ENCODE data around the gene ARHGEF5.

The ARHGEF5 gene

GRCh38 chr7:144378651-144379050 is 23.4 kb downstream of the ARHGEF5 start:
- peak; percentile 31 for DNase-seq (ENCODE audit: low spot score)
- no peak overlapping the region for H3K4me3 ChIP-seq
- no peak overlapping the region for H3K27ac ChIP-seq
- TF ChIP-seq, protein P1, sequence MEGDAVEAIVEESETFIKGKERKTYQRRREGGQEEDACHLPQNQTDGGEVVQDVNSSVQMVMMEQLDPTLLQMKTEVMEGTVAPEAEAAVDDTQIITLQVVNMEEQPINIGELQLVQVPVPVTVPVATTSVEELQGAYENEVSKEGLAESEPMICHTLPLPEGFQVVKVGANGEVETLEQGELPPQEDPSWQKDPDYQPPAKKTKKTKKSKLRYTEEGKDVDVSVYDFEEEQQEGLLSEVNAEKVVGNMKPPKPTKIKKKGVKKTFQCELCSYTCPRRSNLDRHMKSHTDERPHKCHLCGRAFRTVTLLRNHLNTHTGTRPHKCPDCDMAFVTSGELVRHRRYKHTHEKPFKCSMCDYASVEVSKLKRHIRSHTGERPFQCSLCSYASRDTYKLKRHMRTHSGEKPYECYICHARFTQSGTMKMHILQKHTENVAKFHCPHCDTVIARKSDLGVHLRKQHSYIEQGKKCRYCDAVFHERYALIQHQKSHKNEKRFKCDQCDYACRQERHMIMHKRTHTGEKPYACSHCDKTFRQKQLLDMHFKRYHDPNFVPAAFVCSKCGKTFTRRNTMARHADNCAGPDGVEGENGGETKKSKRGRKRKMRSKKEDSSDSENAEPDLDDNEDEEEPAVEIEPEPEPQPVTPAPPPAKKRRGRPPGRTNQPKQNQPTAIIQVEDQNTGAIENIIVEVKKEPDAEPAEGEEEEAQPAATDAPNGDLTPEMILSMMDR (IDR thresholded peaks at IDR 0.05), result no peak

GRCh38 chr7:144379776-144380384 is 24.7 kb downstream of the ARHGEF5 start:
- DNase-seq (ENCODE audit: low spot score), result peak; percentile 58
- no peak overlapping the region for H3K4me3 ChIP-seq
- TF ChIP-seq, protein P1 (IDR thresholded peaks at IDR 0.05), result no peak
- H3K27ac ChIP-seq, result no peak overlapping the region

GRCh38 chr7:144384071-144384470 is 28.9 kb downstream of the ARHGEF5 start:
- peak; percentile 28 for DNase-seq (ENCODE audit: low spot score)
- Histone ChIP-seq H3K4me3 (no peak overlapping the region), H3K27ac (no peak overlapping the region)
- TF ChIP-seq, protein P1 (IDR thresholded peaks at IDR 0.05), result no peak

GRCh38 chr7:144384555-144385245 is 29.5 kb downstream of the ARHGEF5 start:
- TF ChIP-seq, protein P1 (IDR thresholded peaks at IDR 0.05), result no peak
- Histone ChIP-seq H3K4me3 (no peak overlapping the region), H3K27ac (no peak overlapping the region)
- peak; percentile 31 for DNase-seq (ENCODE audit: low spot score)

- TF ChIP-seq, protein P1 (IDR thresholded peaks at IDR 0.05), result no peak
- Histone ChIP-seq H3K27ac (no peak overlapping the region), H3K4me3 (no peak overlapping the region)
- peak; percentile 12 for DNase-seq (ENCODE audit: low spot score)
These were observed 31.5 kb downstream of the ARHGEF5 start for GRCh38 chr7:144386741-144387140.

DNA sequence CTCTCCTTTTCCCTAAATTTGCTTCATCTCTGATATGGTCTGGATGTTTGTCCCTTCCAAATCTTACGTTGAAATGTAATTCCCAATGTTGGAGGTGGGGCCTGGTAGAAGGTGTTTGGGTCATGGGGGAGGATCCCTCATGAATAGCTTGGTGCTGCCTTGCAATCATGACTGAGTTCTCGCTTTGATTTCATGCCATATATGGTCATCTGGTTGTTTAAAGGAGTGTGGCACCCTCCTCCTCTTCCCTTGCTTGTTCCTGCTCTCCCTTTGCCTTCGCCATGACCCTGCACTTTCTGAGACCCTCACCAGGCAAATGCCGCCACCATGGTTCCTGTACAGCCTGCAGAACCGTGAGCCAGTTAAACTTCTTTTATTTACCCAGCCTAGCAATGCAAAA is 33.7 kb downstream of the ARHGEF5 start:
- TF ChIP-seq, protein P1 (IDR thresholded peaks at IDR 0.05), result no peak
- Histone ChIP-seq H3K4me3 (no peak overlapping the region), H3K27ac (no peak overlapping the region)
- DNase-seq (ENCODE audit: low spot score), result peak; percentile 19

DNA sequence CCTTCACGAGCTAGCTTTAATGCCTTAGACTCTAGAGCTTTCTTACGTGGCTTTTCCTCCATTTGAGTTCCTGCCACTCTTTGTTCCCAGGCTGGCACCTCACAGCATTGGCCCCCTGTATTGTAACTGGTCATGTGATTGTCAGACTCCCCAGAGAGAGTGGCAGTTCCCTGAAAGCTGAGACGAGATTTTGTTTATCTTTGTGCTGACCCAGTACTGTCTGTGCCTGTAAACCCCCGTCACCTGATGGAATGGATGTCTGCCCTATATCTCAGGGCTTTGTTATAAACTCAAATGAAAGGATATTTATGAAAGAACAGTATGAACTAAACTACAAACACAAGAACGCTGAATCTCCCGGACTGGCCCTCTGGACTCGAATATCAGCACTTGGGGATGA is 35.3 kb downstream of the ARHGEF5 start:
- DNase-seq (ENCODE audit: low spot score), result no peak
- TF ChIP-seq, protein P1 (IDR thresholded peaks at IDR 0.05), result no peak
- Histone ChIP-seq H3K4me3 (no peak overlapping the region), H3K27ac (no peak overlapping the region)
